ENCODE data around the gene MAPK11. TPM values are rescaled to one million over a fixed set of nuclear protein-coding genes. Genes with fewer than 3 reads are reported as not detected.
A peak's percentile ranks its signal among the peaks of the same experiment; 100 is the strongest.

Gene MAPK11
- total RNA-seq, 6 experiments from 2014 or later, result 1.7 to 6.4 (median 2.5) TPM

DNA sequence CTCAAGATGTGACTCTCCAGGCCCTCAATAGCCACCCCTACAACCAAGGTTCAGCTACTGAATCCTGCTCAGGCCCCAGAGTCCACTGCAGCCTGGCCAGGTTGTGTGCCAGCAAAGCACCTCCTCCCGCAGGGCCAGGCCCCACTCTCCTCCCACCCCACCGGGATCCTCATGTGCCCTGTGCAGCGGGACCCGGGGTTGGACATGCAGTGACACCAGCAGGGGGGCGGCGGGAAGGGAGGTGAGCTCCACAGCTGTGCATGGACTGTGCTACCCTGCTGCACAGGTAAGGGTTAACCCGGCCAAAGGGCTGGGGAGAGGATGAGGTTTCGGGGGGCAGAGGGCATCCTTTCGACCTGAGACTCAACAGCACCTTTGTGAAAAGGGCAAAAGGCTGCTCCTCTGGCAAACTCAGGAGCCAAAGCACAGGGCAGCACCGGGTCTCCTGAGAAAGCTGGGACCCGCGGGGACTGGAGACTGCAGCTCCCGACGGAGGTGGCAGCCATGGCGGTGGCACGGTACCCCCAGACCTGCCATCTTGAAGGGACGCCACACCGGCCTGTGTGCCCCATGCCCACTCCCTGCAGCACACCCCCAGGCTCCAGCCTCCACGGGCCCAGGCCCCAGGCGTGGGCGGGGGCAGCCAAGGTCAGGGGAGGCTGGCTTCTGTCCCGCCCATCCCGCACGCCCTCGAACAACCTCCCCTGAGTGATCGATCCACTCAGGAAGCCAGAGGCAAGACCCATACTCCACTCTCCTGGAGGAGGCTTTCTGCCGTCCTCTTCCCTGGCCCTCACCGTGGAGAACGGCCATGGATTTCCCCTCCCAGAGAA, 26.7 kb upstream of the MAPK11 start:
- Histone ChIP-seq H3K27ac (peak overlapping the region in 1 of 3 donors; percentile 70), H3K9me3 (no peaks in the 10 kb centered on the region), H3K4me3 (peak overlapping the region in 2 of 3 donors; percentile 75), H3K27me3 (no peaks in the 10 kb centered on the region), H3K36me3 (no peaks in the 10 kb centered on the region), H3K4me1 (peaks cover 0 to 89% (median 41%) of the 10 kb centered on the region in 4 donors)
- 23% methylated on average over 12 of the region's 29 CpGs for WGBS (ENCODE audit: insufficient coverage, low coverage, low lambda C conversion rate, missing lambda C conversion rate)
- ATAC-seq (peak; percentile 2 to 34 (median 18)), DNase-seq (peak in 2 of 3 donors; percentile 83 to 85)
- TF ChIP-seq, protein P1, sequence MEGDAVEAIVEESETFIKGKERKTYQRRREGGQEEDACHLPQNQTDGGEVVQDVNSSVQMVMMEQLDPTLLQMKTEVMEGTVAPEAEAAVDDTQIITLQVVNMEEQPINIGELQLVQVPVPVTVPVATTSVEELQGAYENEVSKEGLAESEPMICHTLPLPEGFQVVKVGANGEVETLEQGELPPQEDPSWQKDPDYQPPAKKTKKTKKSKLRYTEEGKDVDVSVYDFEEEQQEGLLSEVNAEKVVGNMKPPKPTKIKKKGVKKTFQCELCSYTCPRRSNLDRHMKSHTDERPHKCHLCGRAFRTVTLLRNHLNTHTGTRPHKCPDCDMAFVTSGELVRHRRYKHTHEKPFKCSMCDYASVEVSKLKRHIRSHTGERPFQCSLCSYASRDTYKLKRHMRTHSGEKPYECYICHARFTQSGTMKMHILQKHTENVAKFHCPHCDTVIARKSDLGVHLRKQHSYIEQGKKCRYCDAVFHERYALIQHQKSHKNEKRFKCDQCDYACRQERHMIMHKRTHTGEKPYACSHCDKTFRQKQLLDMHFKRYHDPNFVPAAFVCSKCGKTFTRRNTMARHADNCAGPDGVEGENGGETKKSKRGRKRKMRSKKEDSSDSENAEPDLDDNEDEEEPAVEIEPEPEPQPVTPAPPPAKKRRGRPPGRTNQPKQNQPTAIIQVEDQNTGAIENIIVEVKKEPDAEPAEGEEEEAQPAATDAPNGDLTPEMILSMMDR (IDR thresholded peaks at IDR 0.05), result no peak
- TF ChIP-seq POLR2A (IDR thresholded peaks at IDR 0.05), result no peak
- intact Hi-C loops (cut with DNase I), result no loop called here

DNA sequence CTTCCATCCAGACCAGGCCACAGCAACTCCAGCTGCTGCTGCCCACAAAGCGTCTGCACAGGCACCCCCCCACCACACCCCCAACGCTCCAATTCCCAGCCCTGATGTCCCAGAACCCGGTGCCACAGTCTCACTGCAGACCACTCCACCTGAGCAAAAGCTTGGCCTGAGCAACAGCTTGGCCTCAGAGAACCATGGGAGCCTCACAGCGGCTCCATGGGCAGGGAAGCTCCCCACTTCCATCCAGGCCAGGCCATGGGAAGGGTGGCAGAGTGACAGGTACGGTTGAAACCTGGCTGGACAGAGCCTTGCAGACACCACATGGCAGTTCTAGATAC, 24.1 kb upstream of the MAPK11 start:
- Histone ChIP-seq H3K4me3 (peak overlapping the region; percentile 39 to 49 (median 46)), H3K27ac (peak overlapping the region; percentile 66 to 77 (median 76)), H3K4me1 (peaks cover 0 to 70% (median 34%) of the 10 kb centered on the region in 4 donors), H3K27me3 (no peaks in the 10 kb centered on the region), H3K36me3 (peaks cover 0 to 11% (median 8%) of the 10 kb centered on the region in 4 donors), H3K9me3 (no peaks in the 10 kb centered on the region)
- 0% methylated on average over 1 of the region's 5 CpGs for WGBS (ENCODE audit: insufficient coverage, low coverage, low lambda C conversion rate, missing lambda C conversion rate)
- TF ChIP-seq, protein P1 (IDR thresholded peaks at IDR 0.05), result no peak
- no peak for TF ChIP-seq POLR2A (IDR thresholded peaks at IDR 0.05)
- DNase-seq (no peak), ATAC-seq (peak in 2 of 4 donors; percentile 1)
- intact Hi-C loops (cut with DNase I), result no loop called here

DNA sequence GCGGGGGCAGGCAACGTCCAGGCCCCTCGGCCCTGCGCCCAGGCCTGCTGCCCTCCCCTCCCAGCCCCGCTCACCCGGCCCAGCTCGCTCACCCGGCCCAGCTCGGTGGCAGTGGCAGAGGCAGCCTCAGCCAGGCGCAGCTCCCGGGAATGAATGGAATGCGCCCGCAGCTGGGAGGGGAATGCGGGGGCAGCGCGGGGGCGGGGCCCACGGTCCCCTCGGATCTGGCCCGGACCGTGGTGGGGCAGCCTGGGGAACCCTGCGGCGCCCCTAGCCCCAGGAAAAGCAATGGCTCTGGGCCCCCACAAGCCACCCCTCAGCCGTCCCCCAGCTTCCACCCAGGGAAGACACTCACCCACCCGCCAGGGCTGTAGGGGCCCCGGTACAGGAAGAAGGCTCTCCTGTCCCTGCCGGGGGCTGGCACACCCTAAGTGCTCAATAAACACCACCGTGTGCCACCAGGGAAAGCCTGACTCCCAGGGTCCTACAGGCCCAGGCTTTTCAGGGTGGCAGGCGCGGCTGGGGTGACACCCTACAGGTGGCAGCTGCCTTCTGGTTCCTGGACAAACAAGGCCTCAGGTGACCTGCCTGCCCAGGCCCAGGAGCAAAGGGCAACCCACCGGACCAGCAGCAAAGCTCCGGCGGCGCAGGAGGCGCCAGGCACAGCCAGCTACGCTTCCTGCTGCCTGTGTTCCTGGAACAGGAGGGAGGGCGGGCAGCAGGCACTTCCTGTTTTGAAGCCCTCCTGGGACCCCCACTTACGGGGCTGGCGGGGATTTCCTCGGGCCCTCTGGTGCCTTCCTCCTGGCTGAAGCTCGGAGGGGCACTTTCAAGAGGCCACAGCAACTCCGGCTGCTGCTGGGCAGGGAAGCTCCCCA, 23.5 kb upstream of the MAPK11 start:
- whole genome bisulfite sequencing (ENCODE audit: insufficient coverage, low coverage, low lambda C conversion rate, missing lambda C conversion rate), result 0% methylated on average over 5 of the region's 42 CpGs
- Histone ChIP-seq H3K36me3 (peaks cover 2 to 17% (median 13%) of the 10 kb centered on the region in 4 donors), H3K27ac (peak overlapping the region; percentile 66 to 77 (median 76)), H3K4me3 (peak overlapping the region; percentile 39 to 49 (median 46)), H3K27me3 (no peaks in the 10 kb centered on the region), H3K4me1 (peaks cover 0 to 67% (median 33%) of the 10 kb centered on the region in 4 donors), H3K9me3 (no peaks in the 10 kb centered on the region)
- peak; percentile 70 for TF ChIP-seq POLR2A (IDR thresholded peaks at IDR 0.05)
- TF ChIP-seq, protein P1 (IDR thresholded peaks at IDR 0.05), result peak in 1 of 4 donors; percentile 16
- DNase-seq, result peak; percentile 89 to 95 (median 93)
- intact Hi-C loops (cut with DNase I), result no loop called here
- ATAC-seq, result peak; percentile 79 to 85 (median 82)

DNA sequence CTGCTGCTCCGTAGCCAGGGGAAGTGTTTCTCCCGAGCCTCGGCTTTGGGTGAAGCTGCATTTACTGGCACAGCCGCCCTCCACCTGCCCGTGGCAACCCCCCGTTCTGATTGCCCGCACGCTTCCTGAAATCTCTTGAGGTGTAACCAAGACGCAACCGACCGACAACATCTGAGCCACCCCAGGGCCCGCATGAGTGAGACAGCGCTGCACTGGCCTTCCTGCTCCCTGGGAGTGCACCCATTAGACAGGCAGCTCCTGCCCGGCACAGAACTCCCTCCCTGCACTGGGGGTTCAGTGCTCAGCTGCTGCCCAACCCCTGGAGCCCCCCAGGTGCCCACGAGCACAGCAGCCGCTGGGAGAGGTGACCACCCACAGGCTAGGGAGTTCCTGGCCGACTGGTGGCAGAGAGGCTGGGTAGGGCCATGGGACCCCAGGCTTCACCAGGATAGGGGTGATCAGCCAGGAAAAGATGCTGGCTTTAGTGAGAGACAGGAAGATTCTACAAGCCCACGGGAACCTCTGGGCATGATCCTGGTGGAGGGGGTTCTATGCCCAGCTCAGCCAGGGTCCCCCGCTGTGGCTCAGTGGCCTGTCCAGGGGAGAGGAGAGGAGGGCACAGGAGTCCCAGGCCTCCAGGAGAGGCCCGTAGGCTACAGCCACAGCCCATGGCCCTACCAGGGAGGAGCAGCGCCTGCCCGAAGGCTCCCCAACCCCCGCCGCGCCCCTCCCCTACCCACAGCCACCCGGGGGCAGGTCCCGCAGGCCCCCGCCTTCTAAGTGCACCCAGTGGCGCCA, 22.7 kb upstream of the MAPK11 start:
- no peak for ATAC-seq
- no peak for DNase-seq
- peak overlapping the region; percentile 39 to 49 (median 46) for H3K4me3 ChIP-seq
- no peaks in the 10 kb centered on the region for H3K9me3 ChIP-seq
- no peaks in the 10 kb centered on the region for H3K27me3 ChIP-seq
- no peak for TF ChIP-seq POLR2A (IDR thresholded peaks at IDR 0.05)
- TF ChIP-seq, protein P1 (IDR thresholded peaks at IDR 0.05), result no peak
- peaks cover 6 to 25% (median 18%) of the 10 kb centered on the region in 4 donors for H3K36me3 ChIP-seq
- 20% methylated on average over 6 of the region's 29 CpGs for WGBS (ENCODE audit: insufficient coverage, low coverage, low lambda C conversion rate, missing lambda C conversion rate)
- H3K4me1 ChIP-seq, result peaks cover 0 to 59% (median 28%) of the 10 kb centered on the region in 4 donors
- intact Hi-C loops (cut with DNase I), result no loop called here
- H3K27ac ChIP-seq, result peak overlapping the region; percentile 66 to 77 (median 76)

Data from right lobe of liver (tissue), 6 donors.